ENCODE measurements around the gene ERBB3.
A peak's percentile ranks its signal among the peaks of the same experiment; 100 is the strongest.
"Not testable (repeated sequence)": the region's sequence is repeated elsewhere in the genome, so short reads cannot be mapped to it uniquely, and the experiment has no call there.

Gene ERBB3

DNA sequence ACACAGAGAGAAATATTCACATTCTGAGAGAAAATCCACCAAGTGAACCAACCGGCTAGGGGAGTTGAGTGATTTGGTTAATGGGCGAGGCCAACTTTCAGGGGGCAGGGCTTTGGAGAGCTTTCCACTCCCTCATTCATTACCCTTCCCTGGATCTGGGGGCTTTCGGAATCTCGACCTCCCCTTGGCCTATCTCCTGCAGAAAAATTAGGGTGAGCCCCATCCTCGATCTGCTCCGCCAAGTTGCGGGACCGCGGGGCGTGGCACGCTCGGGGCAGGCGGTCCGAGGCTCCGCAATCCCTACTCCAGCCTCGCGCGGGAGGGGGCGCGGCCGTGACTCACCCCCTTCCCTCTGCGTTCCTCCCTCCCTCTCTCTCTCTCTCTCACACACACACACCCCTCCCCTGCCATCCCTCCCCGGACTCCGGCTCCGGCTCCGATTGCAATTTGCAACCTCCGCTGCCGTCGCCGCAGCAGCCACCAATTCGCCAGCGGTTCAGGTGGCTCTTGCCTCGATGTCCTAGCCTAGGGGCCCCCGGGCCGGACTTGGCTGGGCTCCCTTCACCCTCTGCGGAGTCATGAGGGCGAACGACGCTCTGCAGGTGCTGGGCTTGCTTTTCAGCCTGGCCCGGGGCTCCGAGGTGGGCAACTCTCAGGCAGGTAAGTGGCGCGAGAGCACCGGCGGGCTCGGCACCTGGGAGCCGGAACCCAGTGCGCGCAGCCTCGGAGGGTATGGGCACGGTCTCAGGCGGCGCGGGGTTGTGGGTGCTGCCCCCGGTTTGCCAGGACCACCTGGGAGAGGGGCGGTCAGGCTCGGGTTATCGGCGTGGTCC lies at the start of gene ERBB3:
Gene ERBB3 (plus strand): TSS at position 443 of the 833 bp plus-strand sequence. CDS start 136 bp downstream, at position 579.
- peak; percentile 75 for DNase-seq

GRCh38 chr12:56031987-56032386 lies 48.0 kb upstream of the ERBB3 start:
- DNase-seq = no peak

- DNase-seq = no peak
Measured at GRCh38 chr12:56034586-56035332, 45.2 kb upstream of the ERBB3 start.

DNA sequence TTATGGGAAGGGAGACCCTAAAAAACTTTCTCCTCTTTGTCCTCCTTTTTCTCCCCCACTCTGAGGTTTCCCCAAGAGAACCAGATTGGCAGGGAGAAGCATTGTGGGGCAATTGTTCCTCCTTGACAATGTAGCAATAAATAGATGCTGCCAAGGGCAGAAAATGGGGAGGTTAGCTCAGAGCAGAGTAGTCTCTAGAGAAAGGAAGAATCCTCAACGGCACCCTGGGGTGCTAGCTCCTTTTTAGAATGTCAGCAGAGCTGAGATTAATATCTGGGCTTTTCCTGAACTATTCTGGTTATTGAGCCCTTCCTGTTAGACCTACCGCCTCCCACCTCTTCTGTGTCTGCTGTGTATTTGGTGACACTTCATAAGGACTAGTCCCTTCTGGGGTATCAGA lies 42.8 kb upstream of the ERBB3 start:
- no peak for DNase-seq

- DNase-seq = no peak
Measured at GRCh38 chr12:56038022-56038655, 41.8 kb upstream of the ERBB3 start.

- DNase-seq = no peak
Measured at GRCh38 chr12:56040151-56040550, 39.8 kb upstream of the ERBB3 start.

GRCh38 chr12:56040963-56041551 lies 38.9 kb upstream of the ERBB3 start:
- DNase-seq = no peak

- DNase-seq = peak; percentile 99
Measured at GRCh38 chr12:56041552-56042429, 38.2 kb upstream of the ERBB3 start, which contains the start of gene RPS26. RPS26 (plus strand) TSS chr12:56041918; CDS start chr12:56042167, 249 bp downstream.

DNA sequence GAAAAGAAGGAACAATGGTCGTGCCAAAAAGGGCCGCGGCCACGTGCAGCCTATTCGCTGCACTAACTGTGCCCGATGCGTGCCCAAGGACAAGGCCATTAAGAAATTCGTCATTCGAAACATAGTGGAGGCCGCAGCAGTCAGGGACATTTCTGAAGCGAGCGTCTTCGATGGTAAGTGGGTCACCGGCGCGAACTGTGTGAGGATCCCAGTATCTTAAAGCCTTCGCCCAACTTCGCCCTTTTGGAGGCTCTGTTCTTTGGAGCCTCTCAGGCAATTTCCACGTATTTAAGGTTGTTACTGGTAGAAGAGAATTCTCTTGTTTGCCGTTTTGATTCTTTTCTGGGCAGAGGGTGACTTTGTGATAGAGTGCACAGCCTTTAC lies 37.5 kb upstream of the ERBB3 start:
- DNase-seq = not testable (repeated sequence)

DNA sequence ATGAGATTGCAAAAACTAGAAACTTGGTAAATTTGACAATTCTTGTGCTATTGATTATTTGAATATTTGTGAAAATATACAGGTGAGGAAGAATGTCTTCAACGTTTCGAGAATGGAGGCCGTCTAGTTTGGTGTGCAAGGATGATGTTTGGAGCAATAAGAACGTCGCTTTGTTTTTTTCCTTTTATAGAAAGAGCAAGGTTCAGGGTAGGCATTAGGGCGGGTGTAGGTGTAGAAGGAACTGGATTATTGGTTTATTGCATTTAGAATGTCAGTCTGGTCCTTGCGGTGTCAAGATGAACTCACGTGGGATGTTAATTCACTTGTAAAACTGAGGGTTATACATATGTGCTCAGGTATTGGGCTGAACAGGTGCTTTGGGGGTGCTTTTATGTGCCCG lies 37.1 kb upstream of the ERBB3 start:
- no peak for DNase-seq

DNA sequence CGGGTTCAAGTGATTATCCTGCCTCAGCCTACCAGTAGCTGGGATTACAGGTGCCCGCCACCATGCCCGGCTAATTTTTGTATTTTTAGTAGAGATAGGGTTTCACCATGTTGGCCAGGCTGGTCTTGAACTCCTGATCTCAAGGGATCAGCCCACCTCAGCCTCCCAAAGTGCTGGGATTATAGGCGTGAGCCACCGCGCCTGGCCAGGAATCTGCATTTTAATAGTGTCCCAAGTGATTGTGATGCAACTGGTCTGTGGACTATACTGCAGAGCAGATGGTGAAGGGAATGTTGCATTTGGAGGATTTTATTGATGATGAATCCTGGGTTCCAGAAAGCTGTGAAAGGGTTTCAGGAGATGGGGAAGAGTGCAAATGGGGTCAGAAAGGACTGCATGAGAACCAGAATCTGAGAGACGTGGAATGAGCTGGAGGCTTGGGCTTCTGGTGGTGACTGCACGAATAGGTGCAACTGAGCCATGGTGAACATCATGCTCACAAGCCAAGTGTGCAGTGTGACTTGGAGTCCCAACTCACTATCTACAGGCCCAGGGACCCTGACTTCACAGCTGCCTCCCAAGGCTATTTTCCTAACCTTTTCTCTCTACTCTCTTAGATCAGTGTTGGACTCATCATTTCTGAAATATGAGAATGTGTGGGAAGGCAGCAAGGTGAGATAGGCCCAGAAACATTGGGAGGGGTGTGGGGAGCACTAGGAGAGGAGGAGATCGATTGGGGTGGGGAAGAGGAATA lies 33.8 kb upstream of the ERBB3 start:
- no peak for DNase-seq

GRCh38 chr12:56053407-56053893 lies 26.5 kb upstream of the ERBB3 start:
- DNase-seq = no peak

DNA sequence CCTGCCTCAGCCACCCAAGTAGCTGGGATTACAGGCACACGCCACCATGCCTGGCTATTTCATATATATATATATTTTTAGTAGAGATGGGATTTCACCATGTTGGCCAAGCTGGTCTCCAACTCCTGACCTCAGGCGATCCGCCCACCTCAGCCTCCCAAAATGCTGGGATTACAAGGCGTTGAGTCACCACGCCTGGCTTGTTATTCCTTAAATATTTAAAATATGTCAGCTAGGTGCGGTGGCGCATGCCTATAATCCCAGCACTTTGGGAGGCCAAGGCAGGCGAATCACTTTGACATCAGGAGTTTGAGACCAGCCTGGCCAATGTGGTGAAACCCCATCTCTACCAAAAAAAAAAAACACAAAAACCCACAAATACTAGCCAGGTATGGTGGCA lies 20.0 kb upstream of the ERBB3 start:
- DNase-seq = peak; percentile 70

DNA sequence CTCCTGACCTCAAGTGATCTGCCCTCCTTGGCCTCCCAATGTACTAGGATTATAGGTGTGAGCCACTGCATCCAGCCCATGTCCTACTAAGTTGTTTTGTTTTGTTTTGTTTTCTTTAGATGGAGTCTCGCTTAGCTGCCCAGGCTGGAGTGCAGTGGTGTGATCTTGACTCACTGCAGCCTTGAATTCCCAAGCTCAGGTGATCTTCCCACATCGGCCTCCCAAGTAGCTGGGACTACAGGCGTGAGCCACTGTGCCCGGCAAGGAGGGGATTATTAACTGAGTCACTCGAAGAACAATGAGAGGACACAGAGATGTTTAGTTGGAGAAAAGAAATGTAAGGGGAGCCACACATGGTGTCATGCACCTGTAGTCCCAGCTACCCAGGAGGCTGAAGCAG lies 18.0 kb upstream of the ERBB3 start:
- no peak for DNase-seq

DNA sequence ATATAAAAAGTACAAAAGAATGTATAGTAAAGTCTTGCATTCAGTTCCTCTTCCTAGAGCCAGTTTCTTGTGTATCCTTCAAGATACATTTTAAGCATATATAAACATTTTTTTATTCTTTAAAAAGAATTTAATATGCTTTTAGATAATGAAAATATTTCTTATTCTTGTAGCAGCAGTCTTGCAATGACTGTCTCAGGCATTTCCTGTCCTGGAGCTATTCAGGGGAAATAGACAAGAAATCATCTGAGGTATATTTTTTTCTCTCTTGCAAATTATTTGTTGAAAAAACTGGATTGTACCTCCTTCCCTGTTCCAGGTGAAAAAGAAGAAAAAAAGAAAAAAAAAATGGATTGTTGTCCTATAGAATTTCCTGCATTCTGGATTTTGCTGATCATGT lies 17.0 kb upstream of the ERBB3 start:
- DNase-seq = no peak

GRCh38 chr12:56071648-56072047 lies 8.3 kb upstream of the ERBB3 start:
- DNase-seq = peak; percentile 64

DNA sequence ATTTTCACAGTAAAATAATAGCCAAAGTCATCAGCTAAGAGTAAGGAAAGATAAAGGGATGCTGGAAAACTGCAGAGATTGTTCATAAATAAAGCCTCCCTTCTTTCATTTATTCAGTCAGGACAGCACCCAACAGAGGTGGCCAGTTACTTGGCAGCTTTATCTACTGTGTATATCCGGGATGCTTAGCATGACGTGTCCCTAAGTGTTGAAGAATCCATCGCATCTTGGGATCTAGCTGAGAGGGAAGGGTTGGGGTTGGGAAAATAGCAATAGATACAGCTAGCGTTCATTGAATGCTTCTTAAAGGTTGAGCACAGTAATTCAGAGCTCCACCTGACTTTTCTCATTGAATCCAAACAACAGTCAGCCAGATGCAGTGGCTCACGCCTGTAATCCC lies 5.6 kb upstream of the ERBB3 start:
- no peak for DNase-seq

DNA sequence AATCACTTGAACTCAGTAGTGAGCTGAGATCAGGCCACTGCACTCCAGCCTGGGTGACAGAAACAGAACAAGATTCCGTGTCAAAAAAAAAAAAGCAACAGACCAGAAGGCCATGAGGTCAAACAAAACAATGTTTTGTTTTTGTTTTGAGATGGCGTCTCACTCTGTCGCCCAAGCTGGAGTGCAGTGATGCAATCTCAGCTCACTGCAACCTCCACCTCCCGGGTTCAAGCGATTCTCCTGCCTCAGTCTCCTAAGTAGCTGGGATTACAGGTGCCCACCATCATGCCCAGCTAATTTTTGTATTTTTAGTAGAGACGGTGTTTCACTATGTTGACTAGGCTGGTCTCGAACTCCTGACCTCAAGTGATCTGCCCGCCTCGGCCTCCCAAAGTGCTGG lies 2.0 kb upstream of the ERBB3 start:
- not testable (repeated sequence) for DNase-seq

DNA sequence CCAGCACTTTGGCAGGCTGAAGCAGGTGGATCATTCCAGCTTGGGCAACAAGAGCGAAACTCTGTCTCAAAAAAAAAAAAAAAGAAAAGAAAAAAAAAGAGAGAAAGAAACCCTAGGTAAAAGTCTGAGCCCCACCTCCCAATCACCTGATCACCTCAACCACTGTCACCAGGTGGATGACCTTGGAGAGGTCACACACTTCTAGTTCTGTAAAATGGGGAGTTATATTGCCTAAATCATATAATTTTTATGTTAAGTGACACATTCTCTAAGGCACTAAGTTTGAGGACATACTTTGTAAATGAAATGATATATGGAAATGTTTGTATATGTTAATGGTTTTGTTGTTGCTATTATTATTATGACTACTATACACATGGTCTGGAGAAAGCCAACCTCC lies 1.5 kb upstream of the ERBB3 start:
- no peak for DNase-seq

DNA sequence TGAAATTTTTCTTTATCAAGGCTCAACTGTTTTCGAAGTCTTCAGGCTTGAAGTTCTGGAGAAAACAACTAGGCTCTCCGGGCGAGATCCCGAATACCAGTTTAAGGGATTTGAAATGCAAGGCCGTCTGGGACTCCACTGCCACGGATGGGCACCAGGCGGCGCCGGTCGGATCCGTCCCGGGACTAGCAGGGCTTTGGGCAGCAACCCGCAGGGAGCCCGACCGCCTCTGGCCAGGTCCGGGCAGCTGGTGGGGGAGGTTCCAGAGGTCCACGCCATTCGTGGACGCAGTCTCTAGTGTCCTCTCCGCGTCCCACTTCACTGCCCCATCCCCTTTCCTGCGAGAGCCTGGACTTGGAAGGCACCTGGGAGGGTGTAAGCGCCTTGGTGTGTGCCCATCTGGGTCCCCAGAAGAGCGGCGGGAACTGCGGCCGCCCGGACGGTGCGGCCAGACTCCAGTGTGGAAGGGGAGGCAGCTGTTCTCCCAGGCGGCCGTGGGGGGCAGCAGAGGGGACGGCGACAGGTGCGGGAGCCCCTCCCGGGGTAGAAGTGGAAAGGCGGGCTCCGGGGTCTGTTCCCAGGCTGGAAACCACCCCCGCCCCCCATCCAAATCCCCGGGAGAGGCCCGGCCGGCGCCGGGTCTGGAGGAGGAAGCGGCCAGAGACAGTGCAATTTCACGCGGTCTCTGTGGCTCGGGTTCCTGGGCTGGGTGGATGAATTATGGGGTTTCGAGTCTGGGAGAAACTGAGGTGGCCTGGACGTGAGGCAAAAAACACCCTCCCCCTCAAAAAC lies 838 bp upstream of the ERBB3 start:
- DNase-seq = peak; percentile 81

Data from HCEC 1CT (cell line).